ENCODE measurements around the gene PFN3.
"Not testable (repeated sequence)": the region's sequence is repeated elsewhere in the genome, so short reads cannot be mapped to it uniquely, and the experiment has no call there.

The PFN3 gene

DNA sequence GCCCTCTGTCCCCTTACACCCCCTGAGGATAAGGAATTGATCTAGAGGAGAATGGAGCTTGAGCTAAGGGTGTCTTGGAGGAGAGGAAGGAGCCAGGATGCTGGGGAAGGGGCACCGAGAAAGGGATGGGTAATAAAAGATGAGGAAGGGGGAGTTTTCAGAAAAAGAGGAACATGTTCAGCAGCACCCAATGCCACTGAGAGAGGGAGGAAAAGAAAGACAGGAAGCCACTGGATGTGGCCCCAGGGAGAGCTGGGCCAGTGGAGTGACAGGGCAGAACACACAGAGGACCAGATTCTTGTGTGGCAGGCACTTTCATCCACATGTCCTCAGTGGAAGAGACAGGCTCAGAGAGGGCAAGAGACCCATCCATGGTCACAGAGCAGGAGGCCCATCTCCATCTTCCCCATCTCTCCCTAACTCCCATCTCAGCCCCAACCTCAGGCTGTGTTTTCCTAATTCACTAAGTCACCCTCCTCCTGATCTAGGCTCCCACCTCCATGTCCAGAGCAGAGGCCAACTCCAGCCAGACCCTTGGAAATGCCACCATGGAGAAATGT lies 7.2 kb downstream of the PFN3 start:
- DNase-seq (ENCODE audit: low read depth in 2 of 2) = no peak

DNA sequence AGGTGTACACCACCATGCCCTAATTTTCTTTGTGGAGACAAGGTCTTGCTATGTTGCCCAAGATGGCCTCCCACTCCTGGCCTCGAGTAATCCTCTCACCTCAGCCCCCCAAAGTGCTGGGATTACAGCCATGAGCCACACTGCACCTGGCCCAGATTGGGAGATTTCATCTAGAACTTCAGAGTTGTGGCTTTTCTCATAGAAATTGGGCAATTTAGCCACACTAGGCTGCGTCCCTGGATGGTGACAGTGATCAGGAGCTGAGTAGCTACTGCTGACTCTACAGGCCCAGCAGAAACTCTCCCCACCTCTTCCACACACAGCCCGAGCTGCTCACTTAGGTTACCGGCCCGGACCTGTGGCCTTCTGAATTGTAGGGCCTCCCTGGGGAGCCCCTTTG lies 7.7 kb downstream of the PFN3 start:
- no peak for DNase-seq (ENCODE audit: low read depth in 2 of 2)

DNA sequence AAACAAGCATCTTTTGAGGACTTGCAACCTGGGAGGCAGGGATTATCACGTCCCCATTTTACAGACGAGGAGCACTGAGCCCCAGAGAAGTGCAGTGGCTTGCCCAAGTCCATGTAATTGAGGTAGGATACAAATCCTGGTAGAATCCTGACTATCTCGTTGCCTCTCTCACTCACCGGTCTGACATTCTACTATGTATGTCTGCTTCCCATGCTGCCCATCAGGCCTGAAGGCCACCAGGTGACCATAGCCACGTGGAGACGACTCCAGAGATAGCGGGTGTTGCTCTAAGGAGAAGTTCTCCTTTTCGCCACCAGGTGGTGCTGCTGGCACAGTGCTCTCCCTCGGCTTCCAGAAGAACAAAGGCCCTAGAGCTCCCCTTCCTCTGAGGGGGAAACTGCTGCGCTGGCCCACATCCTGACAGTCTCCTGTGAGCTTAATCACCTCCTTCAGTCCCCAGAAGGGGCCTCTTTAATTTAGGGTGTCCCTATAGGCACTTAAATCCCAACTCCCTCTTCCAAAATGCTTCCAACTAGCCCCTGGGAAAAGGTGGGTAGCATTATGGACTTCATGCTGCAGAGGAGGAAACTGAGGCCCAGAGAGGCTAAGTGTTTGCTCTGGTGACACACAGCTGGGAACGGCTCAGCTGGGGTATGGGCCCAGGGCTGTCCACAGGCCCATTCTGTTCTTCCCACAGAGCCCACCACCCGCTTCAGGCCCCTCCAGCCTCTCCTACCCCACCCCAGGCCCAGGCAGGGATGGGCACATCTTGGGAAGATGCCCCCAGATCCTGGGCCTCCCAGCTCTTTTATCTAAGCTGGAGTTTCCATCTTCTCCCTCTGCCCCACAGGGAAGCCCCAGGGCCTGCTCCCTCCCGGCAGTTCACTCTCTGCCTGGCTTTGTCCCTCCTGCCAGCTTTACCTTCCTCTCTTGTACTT lies 9.8 kb downstream of the PFN3 start:
- DNase-seq (ENCODE audit: low read depth in 2 of 2) = no peak

DNA sequence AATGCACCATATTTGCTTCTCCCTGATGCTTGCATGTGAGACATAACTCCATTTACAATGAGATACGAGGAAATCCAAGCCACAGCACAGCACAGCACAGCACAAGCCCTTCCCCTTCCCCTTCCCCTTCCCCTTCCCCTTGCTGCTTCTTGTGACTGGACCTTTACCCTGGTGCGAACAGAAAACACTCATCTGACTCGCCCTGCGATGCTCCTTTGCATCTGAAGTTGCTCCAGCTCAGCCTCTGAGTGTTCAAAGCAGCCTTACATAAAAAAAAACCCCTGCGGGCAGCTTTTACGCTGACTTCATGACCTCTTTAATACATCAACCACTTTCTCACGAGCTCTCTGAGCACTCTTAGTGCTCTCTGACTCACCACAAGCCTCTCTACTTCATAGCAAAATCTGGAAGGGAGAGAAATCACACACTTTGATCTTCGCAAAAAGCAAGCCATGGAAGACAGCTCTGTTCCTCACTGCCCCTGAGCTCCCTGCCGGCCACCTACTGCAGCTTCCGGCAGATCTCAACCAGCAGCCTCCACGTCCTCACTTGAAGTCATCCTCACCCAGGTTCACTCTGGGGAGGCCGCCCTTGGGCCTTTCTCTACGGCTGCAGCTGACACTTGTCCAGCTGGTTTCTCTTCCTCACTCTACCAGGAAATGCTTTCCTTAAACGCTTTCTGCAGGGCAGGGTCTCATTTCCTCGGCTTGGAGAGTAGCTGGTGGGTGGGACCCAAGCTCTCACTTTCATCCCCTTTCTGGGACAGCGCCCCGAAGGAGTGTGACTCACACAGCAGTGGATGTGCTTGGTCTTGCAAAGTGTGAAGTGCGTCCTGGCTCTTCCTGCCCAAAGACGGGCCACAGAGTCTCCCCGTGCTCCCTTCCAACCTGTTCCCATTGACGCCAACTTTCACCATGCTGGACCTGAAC lies 11.0 kb downstream of the PFN3 start:
- no peak for DNase-seq (ENCODE audit: low read depth in 2 of 2)

DNA sequence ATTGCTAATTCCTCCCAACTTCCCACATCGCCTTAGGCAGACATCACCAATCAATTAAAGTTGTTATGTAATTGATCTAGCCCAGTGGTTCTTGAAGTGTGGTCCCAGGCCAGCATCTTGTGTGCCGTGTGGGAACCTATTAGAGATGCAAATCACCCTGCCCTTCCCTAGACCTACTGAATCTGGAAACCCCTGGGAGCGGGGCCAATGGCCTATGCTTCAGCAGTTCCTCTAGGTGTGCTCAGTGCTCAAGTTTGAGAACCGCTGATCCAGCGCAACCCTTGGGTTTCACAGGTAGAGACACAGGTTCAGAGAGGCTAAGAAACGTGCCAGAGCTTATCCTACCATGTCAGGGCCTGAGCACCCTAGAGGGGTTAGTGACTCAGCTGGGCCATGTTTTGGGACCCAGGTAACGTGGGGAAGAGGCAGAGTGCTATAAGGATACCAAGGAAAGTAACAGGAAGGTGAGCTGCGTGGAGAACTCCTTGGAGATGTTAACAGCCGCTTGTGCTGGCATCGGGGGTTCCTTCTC lies 11.9 kb downstream of the PFN3 start:
- DNase-seq (ENCODE audit: low read depth in 2 of 2) = no peak

DNA sequence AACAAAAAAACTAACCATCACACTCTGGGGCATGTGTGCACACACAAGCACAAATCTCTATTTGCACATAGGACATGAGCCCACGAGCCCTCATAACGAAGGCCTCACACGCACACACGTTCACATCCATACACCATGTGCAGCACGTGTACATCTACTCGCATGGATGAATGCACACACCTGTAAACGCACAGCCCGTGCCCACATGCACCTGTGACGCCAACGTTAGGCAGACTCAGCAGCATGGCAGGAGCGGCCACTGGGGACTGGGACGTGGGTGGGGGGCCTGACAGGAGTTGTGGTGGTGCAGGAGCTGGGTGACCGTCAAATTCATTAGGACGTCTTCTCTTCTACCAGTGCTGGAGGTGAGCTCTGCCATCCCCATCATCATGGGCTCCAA lies 13.1 kb downstream of the PFN3 start:
- DNase-seq (ENCODE audit: low read depth in 2 of 2) = no peak

DNA sequence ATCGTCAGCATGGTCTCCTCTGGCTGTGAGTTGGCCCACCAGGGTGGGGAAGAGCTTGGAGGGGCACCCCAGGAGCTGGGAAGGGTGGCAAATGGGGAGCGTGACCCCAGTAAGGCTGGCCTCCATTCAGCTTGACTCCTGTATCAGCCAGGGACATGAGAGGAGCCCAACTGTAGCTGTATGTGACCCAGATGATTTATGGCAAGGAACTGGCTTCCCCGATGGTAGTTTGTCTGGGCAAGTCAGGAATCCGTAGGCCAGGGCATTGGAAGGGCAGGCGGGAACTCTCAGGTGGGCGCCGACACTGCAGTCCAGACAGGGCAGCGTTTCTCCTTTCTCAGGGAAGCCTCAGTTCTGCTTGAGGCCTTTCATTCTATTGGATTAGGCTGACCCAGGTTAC lies 13.9 kb downstream of the PFN3 start:
- no peak for DNase-seq (ENCODE audit: low read depth in 2 of 2)

DNA sequence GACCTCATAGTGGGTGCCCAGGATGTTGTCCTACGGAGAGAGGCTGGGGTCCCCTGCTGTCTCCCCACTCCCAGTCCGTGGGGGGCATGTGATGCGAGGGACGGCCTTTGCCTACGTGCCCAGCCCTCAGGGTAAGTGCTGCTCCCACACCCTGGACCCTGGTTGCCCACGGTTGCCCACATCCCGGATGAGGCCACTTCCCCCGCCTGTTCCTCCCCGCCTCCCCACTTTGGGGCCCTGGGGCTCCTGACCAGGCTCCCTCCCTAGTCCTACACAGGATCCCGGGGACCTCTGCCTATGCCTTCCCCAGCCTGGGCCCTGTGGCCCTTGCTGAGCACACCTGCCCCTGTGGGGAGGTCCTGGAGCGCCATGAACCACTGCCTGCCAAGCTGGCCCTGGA lies 14.7 kb downstream of the PFN3 start:
- DNase-seq (ENCODE audit: low read depth in 2 of 2) = no peak

DNA sequence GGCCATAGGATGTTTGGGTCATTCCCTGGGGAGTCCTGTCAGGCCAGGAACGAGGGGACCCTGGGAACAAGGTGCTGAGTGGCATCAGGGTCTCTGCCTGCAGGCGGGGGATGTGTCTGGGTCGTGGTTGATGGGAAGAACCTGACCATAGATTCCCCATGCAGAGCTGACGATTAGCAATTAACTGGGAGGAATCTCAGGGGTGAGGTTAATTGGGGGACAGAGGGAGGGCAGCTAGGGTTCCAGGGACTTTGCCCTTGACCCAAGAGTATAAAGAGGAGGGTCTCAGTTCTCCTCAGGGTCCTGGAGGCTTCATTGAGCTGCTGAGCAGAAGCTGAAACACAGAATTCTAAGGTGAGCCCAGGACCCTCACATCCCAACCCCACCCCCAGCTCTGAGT lies 16.3 kb downstream of the PFN3 start, which contains the start of gene SLC34A1:
Gene SLC34A1, plus strand, starts transcription at position 301 of the 400 bp plus-strand sequence. CDS start 1,308 bp downstream, outside the sequence.
- DNase-seq (ENCODE audit: low read depth in 2 of 2) = no peak

DNA sequence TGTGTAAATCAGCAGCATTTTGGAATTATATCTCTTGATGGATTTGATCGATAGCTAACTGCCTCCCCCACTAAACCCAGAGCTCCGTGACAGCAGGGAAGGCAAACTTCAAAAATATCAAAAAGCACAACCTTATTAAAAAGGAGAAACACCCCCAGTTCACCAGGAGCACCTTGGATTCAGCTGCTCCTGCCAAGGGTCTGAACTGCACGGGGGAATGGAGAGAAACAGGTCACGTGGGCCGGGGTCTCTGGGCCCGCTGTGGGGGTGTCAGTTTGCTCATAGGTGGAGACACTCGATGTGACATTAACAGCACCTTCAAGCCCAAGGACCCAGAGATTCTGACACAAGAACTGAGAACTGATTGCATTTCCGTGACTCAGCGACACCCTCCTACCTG lies 17.3 kb downstream of the PFN3 start:
- no peak for DNase-seq (ENCODE audit: low read depth in 2 of 2)

DNA sequence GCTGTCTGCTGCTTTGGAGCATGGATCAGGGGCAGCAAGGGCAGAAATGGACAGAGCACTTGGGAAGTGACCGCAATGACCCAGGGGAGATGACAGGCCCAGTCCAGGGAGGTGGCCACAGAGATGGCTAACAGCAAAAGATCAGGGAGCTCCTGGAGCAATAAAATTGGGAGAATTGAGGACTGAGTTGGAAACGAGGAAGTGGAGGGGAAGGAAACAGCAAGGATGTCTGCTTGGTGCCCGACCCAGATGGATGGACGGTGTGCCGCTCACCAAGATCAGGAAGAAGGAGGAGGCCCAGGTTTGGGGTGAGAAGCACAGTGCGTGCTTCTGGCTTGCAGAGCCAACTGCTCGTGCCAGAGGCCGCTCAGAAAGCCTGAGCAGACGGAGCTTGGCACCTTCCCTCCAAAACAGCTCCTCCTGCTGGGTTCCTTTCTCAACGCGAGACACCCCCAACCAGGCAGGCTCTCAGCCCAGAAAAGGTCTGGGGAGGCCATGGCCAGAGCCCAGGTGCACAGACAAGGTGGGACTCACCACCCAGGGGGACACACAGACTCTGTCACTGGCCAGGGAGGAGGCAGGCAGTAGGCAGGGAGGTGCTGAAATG lies 17.9 kb downstream of the PFN3 start:
- DNase-seq (ENCODE audit: low read depth in 2 of 2) = no peak

DNA sequence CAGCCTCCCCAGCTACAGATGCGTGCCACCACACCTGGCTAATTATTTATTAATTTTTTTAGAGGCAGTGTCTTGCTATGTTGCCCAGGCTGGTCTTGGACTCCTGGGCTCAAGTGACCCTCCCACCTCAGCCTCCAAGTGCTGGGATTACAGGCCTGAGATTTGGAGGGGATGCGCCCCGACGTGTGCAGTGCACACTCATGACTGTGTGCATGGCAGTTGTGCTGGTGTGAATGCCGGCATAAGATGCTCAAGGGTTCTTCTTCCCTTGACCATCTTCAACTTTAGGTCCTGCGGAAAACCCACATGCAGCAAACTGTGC lies 19.7 kb downstream of the PFN3 start:
- no peak for DNase-seq (ENCODE audit: low read depth in 2 of 2)

DNA sequence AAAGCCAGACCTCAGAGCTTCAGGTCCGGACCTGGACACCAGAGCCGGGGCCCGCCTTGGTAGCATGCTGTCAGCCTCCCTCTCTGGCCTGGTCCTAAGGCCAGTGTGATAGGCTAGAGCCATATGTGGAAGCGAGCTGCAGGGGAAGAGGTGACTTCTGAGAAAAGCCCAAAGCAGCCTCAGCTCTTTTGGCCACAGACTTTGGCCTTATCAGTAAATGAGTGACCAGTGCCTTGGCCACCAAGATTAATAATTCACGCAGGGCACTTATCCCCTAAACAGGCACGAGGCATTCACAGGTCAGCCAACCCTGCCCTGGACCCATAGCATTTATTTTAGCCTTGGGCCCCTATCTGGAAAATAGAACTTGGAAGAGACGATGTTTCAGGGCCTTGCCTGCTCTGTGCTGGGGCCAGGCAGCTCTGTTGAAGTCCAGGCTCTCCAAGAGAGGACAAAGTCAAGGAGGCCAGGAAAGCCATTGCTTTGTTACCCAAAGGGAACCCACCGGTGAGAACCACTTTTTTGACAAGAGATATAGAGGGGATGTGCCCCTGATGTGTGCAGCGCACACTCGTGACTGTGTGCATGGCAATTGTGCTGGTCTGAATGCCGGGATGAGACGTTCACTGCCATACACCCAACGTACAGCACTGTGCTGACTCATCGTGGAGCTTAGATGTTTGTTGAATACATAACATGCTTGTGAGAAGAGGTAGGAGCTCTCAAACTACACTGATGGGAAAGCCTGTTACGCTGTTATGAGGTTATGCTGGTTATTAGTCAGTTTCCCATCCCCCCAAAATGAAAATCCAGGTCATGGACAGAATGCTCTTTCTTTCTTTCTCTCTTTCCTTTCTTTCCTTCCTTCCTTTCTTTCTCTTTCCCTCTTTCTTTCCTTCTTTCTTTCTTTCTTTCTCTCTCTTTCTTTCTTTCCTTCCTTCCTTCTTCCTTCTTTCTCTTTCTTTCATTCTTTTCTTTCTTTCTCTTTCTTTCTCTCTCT lies 21.3 kb downstream of the PFN3 start:
- DNase-seq (ENCODE audit: low read depth in 2 of 2) = no peak

DNA sequence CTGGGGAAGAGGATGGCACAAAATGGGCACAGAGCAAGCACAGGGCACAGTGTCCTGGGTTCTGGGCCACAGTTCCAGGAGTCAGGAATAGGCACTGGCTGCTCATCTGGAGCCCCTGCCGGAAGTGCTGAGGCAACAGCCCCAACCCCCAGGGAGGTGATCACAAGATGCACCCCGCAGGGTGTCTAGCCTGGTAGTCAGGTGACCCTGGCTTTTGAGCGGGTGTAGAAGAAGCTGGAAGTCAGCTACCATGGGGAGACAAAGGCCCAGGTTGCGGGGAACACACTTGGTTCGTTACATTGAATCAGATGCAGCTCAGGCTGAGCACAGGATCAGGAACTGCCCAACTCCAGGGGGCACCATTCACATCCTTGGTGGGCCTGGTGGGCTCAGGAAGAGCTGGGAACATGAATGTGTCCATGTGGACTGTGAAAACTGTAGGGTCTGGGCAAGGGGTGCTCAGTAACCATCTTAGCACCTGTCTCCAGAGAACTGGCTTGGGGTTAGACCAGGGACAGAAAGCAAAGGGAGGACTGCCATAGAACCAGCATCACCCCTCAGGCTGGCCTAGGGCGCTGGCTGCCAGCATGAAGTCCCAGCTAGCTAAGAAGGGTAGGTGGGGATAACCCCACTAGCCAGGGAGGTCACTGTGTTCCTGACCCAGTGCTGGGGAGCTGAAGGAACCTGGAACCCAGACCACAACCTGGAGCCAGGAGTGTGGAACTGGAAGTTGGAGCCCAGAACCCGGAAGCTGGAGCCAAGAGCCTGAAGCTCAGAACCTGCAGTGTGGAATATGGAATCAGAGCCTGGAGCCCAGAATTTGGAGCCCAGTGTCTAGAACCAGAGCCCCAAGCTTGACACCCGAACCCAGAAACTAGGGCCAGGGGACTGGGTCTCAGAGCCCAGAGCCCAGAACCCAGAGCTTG lies 22.3 kb downstream of the PFN3 start:
- DNase-seq (ENCODE audit: low read depth in 2 of 2) = no peak

DNA sequence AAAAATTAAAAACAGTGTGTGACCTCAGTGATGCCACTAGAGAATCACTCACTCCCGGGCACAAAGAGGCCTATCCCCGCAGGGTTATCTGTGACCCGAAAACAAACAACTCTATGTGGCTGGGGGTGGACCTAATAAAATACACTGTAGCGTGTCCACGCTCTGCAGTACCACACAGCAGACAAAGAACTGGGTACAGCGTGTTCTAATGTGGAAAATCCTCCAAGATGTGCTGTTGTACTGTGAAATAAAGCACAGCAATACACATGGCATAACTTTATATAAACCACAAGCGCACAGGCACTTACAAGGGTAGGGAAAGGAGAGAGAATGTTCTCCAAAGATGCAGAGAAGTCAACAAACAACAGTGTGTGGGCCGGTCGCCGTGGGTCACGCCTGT lies 24.4 kb downstream of the PFN3 start:
- DNase-seq (ENCODE audit: low read depth in 2 of 2) = no peak

DNA sequence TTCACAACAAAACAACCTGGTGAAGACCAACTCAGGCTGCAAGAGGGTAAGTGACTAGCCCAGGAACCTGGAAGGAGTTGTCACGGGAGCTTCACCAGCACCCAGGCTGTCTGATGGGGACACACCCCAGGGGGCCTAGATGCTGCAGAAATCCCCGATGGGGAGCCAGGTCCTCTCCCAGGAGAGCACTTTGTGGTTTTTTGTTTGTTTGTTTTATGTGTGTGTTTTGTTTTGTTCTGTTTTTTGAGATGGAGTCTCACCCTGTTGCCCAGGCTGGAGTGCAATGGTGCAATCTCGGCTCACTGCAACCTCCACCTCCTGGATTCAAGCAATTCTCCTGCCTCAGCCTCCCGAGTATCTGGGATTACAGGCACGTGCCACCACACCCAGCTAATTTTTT lies 24.9 kb downstream of the PFN3 start:
- not testable (repeated sequence) for DNase-seq (ENCODE audit: low read depth in 2 of 2)

DNA sequence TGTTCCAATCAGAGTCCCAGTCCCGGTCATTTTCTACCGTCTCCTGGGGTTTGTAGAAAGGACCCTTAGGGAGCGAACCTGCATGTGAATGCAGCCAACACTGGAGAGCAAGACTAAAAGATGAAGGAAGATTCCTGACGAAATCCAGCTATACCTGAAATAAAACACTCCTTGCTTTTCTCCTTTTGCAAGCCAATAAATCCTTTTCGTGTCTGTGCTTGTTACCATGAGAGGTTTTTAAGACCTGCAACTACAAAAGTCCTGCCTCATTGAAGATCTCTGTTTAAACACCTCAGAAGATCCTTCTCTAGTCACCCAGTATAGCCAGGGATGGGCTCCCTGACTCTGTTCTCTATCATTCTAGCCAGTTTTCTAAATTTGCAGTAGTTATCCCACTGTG lies 26.2 kb downstream of the PFN3 start:
- DNase-seq (ENCODE audit: low read depth in 2 of 2) = no peak

DNA sequence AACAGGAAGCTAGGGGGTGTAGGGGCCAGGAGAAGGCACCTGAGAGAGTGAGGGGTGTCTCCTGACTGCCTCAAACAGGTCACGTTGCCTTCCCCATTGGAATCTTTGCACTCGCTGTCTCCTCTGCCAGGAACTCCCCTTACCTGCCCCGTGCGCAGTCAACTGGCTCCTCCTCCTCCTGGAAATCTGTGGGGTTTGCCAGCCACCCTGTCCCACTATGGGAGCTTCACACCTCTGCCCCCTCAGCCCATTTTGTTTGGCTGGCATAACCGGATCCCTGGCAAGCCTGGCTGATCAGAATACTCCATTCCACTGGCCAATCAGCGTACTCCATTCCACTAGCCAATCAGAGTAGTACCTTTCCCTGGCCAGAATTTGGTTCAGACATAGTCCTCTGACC lies 26.7 kb downstream of the PFN3 start:
- no peak for DNase-seq (ENCODE audit: low read depth in 2 of 2)

DNA sequence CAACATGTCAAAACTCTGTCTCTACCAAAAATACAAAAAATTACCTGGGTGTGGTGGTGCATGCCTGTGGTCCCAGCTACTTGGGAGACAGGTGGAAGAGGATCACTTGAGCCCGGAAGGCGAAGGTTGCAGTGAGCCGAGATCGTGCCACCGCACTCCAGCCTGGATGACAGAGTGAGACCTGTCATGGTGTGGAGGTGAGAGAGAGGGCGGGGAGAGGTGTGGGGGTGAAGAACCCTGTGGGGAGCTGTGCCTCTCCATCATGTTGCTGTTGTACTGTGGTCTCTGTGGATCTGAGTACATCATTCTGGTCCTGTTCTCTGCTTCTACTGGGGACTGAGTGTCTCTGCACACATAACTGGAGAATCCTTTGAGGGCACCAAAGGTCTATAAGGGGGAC lies 27.6 kb downstream of the PFN3 start:
- DNase-seq (ENCODE audit: low read depth in 2 of 2) = no peak

Data from fibroblast of skin of left biceps (primary cell).